K562 (cell line): ENCODE results near the gene SLC48A1. TPM values are rescaled to one million over a fixed set of nuclear protein-coding genes. Genes with fewer than 3 reads are reported as not detected.
A peak's percentile ranks its signal among the peaks of the same experiment; 100 is the strongest.

Source experiments
- ARID3A ChIP-seq: IDR thresholded peaks from 2 replicates; pipeline ENCODE4 v1.6.1; 2012; ENCODE audit warnings: low read depth, low read length, improper control_type of control experiment, borderline replicate concordance
- ASH1L ChIP-seq: fragments of 450-650 bp; IDR thresholded peaks from 2 replicates; pipeline ENCODE4 v1.6.1; 2018; ENCODE audit warnings: borderline replicate concordance, mild to moderate bottlenecking, low read depth; ENCODE audit not compliant: partially characterized antibody
- CLOCK ChIP-seq: fragments of 250-450 bp; sonication (Bioruptor Pico); IDR thresholded peaks from 2 replicates; pipeline ENCODE4 v1.4.0; 2020; ENCODE audit warnings: mild to moderate bottlenecking, moderate library complexity, borderline replicate concordance
- DLX4 ChIP-seq: fragments of 250-450 bp; sonication (Bioruptor Pico); IDR thresholded peaks from 2 replicates; pipeline ENCODE4 v1.6.1; 2021; ENCODE audit warnings: mild to moderate bottlenecking
- EWSR1 ChIP-seq: fragments of 450-650 bp; IDR thresholded peaks from 2 replicates; pipeline ENCODE4 v1.6.1; 2018; ENCODE audit warnings: borderline replicate concordance, mild to moderate bottlenecking, low read depth, moderate library complexity; ENCODE audit not compliant: partially characterized antibody
- FOXA3 ChIP-seq, 2 experiments: fragments of 450-650 bp in 1 of 2; sonication (generic) in 1 of 2; formaldehyde crosslinking; IDR thresholded peaks in 1 of 2; conservative IDR thresholded peaks in 1 of 2; 2 replicates each; pipeline versions ENCODE4 v1.4.0 to v1.8.0; 2020 to 2022; ENCODE audit warnings: mild to moderate bottlenecking in 2 of 2, missing genetic modification reagents in 1 of 2
- GATAD2B ChIP-seq: fragments of 450-650 bp; IDR thresholded peaks from 2 replicates; pipeline ENCODE4 v1.6.1; 2017; ENCODE audit warnings: mild to moderate bottlenecking, borderline replicate concordance
- HCFC1 ChIP-seq: IDR thresholded peaks from 2 replicates; pipeline ENCODE4 v1.6.1; 2012; ENCODE audit warnings: low read depth, low read length, improper control_type of control experiment
- KLF13 ChIP-seq: fragments of 450-650 bp; IDR thresholded peaks from 2 replicates; pipeline ENCODE4 v1.6.1; 2016; ENCODE audit warnings: missing genetic modification characterization, low read depth, mild to moderate bottlenecking, missing compliant biosample characterization, moderate library complexity, borderline replicate concordance
- KLF16 ChIP-seq: IDR thresholded peaks from 2 replicates; pipeline ENCODE4 v1.6.1; 2016; ENCODE audit warnings: antibody characterized with exemption
- MAFF ChIP-seq: IDR thresholded peaks from 2 replicates; pipeline ENCODE4 v1.6.1; 2012; ENCODE audit warnings: low read length, improper control_type of control experiment
- MIER1 ChIP-seq: fragments of 450-650 bp; IDR thresholded peaks from 2 replicates; pipeline ENCODE4 v1.6.1; 2016; ENCODE audit warnings: antibody characterized with exemption, mild to moderate bottlenecking, low read depth
- NCOA2 ChIP-seq, 2 experiments: fragments of 450-650 bp; IDR thresholded peaks; 2 replicates each; pipeline ENCODE4 v1.6.1; 2018; ENCODE audit warnings: mild to moderate bottlenecking in 2 of 2, moderate library complexity in 1 of 2; ENCODE audit not compliant: partially characterized antibody in 2 of 2
- NR2C1 ChIP-seq, 2 experiments: fragments of 450-650 bp; IDR thresholded peaks; 2 replicates each; pipeline ENCODE4 v1.6.1; 2017; ENCODE audit warnings: mild to moderate bottlenecking in 2 of 2, antibody characterized with exemption in 1 of 2, inconsistent platforms in 1 of 2, missing compliant biosample characterization in 1 of 2, missing genetic modification characterization in 1 of 2
- POLR2A ChIP-seq: fragments of 450-650 bp; conservative IDR thresholded peaks from 2 replicates; pipeline ENCODE4 v1.6.1; 2016
- POLR2AphosphoS2 ChIP-seq: IDR thresholded peaks from 2 replicates; pipeline ENCODE4 v1.6.1; 2012; ENCODE audit warnings: low read length, improper control_type of control experiment
- PTTG1 ChIP-seq: fragments of 450-650 bp; IDR thresholded peaks from 2 replicates; pipeline ENCODE4 v1.6.1; 2016; ENCODE audit warnings: low read depth, mild to moderate bottlenecking, missing genetic modification characterization, missing compliant biosample characterization
- RB1 ChIP-seq: fragments of 450-650 bp; IDR thresholded peaks from 2 replicates; pipeline ENCODE4 v1.6.1; 2017; ENCODE audit warnings: low read depth, mild to moderate bottlenecking
- SMARCE1 ChIP-seq: fragments of 450-650 bp; IDR thresholded peaks from 2 replicates; pipeline ENCODE4 v1.7.1; 2016; ENCODE audit warnings: mild to moderate bottlenecking
- SREBF2 ChIP-seq: sonication (generic); formaldehyde crosslinking; IDR thresholded peaks from 2 replicates; pipeline ENCODE4 v1.4.0; 2020; ENCODE audit warnings: mild to moderate bottlenecking, missing genetic modification reagents
- USF2 ChIP-seq: sonication (generic); formaldehyde crosslinking; IDR thresholded peaks from 2 replicates; pipeline ENCODE4 v1.5.0; 2020; ENCODE audit warnings: missing genetic modification reagents
- ZNF436 ChIP-seq: fragments of 250-450, 450-650 bp; sonication (Bioruptor Pico); formaldehyde crosslinking; IDR thresholded peaks from 2 replicates; pipeline ENCODE4 v1.7.0; 2020; ENCODE audit warnings: mild to moderate bottlenecking
- ZNF76 ChIP-seq: fragments of 250-450 bp; sonication (Bioruptor Pico); IDR thresholded peaks from 2 replicates; pipeline ENCODE4 v1.4.0; 2020; ENCODE audit warnings: mild to moderate bottlenecking, moderate library complexity, borderline replicate concordance
- polyA plus RNA-seq, 8 experiments: library from polyadenylated mRNA; depleted of rRNA in 4 of 8; stranded (reverse) in 5 of 8; unstranded in 3 of 8; fragments of >200 nt; fragmentation: Nextera tagmentation in 2 of 8; fragmentation: Illumina TruSeq in 1 of 8; extraction: Ambion mirVana in 2 of 8; extraction: Trizol in 1 of 8; gene quantifications; 2 replicates each; pipeline versions ENCODE4 v1.2.1 to v1.2.3, GENCODE V29; 2011 to 2014; ENCODE audit warnings: inconsistent platforms in 1 of 8, missing spikeins in 1 of 8
- total RNA-seq, 7 experiments: library from RNA; depleted of rRNA in 6 of 7; stranded (reverse); fragments of >200 nt in 6 of 7; fragmentation: Illumina TruSeq in 2 of 7; extraction: Trizol in 2 of 7; gene quantifications; 2 replicates each; pipeline versions ENCODE4 v1.2.1 to v1.2.3, GENCODE V29; 2011 to 2021; ENCODE audit warnings: low replicate concordance in 1 of 7

Gene SLC48A1
- total and polyA plus RNA-seq, 9 of the 15 experiments (the other 6 are each of a cell fraction or from before 2014, with no cell fraction given): 10.7 to 37.5 (median 18.7) TPM

- no peak for TF ChIP-seq SREBF2 (CRISPR knock-in tag)
- no peak for TF ChIP-seq POLR2AphosphoS2
- no peak for TF ChIP-seq ASH1L
- no peak for TF ChIP-seq EWSR1
- TF ChIP-seq MIER1: no peak
- TF ChIP-seq POLR2A: peak; percentile 47; the same call in 1 of the 2 replicates
- TF ChIP-seq RB1: peak; percentile 32; the same call in 1 of the 2 replicates
- peak; percentile 100 for TF ChIP-seq MAFF
- no peak for TF ChIP-seq DLX4 (CRISPR knock-in tag)
- TF ChIP-seq ZNF436 (CRISPR knock-in tag): no peak
- TF ChIP-seq NR2C1 (IDR thresholded peaks at IDR 0.05): no peak
- peak; percentile 52; the same call in 1 of the 2 replicates for TF ChIP-seq NR2C1 (tag; IDR thresholded peaks at IDR 0.05)
- TF ChIP-seq CLOCK (CRISPR knock-in tag): no peak
- TF ChIP-seq KLF16: no peak
- no peak for TF ChIP-seq USF2 (CRISPR knock-in tag)
- TF ChIP-seq ZNF76: no peak
- no peak for TF ChIP-seq PTTG1 (tag)
- peak; percentile 87 for TF ChIP-seq SMARCE1
- TF ChIP-seq KLF13 (tag): peak; percentile 34; the same call in 1 of the 2 replicates
- no peak for TF ChIP-seq HCFC1
- TF ChIP-seq NCOA2 (IDR thresholded peaks at IDR 0.05; ENCODE audit: partially characterized antibody in 2 of 2): no peak
- TF ChIP-seq GATAD2B: no peak
- no peak for TF ChIP-seq FOXA3 (CRISPR knock-in tag; conservative IDR thresholded peaks at IDR 0.05 in 1 of 2, IDR thresholded peaks at IDR 0.05 in 1 of 2)
- TF ChIP-seq ARID3A: peak; percentile 69; the same call in 1 of the 2 replicates
These were observed 2.3 kb downstream of the SLC48A1 start (continued) for GRCh38 chr12:47775100-47775911.
